ENCODE measurements around the gene GRID2.

DNA sequence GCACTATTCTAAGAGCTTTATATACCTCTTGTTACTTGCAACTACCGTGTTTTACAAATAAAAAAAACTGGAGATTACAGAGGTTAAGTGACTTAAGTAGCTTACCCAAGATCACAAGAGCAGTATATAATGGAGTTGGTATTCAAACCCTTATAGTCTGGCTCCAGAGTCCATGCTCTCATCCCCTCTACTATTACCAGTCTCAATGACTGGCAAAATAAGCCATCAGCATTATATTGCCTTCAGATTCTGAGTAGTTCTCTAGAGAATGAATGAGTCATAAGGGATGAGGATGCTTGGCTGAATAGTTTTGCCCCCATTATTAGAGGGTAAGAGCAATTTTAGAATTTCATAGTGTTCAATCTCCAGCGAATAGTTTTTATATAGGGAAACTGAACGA is 1354.7 kb downstream of the GRID2 start:
- TF ChIP-seq, protein P1, sequence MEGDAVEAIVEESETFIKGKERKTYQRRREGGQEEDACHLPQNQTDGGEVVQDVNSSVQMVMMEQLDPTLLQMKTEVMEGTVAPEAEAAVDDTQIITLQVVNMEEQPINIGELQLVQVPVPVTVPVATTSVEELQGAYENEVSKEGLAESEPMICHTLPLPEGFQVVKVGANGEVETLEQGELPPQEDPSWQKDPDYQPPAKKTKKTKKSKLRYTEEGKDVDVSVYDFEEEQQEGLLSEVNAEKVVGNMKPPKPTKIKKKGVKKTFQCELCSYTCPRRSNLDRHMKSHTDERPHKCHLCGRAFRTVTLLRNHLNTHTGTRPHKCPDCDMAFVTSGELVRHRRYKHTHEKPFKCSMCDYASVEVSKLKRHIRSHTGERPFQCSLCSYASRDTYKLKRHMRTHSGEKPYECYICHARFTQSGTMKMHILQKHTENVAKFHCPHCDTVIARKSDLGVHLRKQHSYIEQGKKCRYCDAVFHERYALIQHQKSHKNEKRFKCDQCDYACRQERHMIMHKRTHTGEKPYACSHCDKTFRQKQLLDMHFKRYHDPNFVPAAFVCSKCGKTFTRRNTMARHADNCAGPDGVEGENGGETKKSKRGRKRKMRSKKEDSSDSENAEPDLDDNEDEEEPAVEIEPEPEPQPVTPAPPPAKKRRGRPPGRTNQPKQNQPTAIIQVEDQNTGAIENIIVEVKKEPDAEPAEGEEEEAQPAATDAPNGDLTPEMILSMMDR (conservative IDR thresholded peaks at IDR 0.05 in 1 of 2, IDR thresholded peaks at IDR 0.05 in 1 of 2; ENCODE audit: low read depth in 1 of 2, low read length in 2 of 2), result no peak
- TF ChIP-seq EZH2 (IDR thresholded peaks at IDR 0.05; ENCODE audit: low read length, missing control alignments), result no peak

All from fibroblast of lung (primary cell).